Anterior cingulate cortex (tissue), 58 donors: Measurements from ENCODE around the gene CENPC.

Source experiments
- DNase-seq, 58 donors: peaks; one replicate each; lab custom pipeline; 2025; lab: John Stamatoyannopoulos, UW

The CENPC gene, protein sequence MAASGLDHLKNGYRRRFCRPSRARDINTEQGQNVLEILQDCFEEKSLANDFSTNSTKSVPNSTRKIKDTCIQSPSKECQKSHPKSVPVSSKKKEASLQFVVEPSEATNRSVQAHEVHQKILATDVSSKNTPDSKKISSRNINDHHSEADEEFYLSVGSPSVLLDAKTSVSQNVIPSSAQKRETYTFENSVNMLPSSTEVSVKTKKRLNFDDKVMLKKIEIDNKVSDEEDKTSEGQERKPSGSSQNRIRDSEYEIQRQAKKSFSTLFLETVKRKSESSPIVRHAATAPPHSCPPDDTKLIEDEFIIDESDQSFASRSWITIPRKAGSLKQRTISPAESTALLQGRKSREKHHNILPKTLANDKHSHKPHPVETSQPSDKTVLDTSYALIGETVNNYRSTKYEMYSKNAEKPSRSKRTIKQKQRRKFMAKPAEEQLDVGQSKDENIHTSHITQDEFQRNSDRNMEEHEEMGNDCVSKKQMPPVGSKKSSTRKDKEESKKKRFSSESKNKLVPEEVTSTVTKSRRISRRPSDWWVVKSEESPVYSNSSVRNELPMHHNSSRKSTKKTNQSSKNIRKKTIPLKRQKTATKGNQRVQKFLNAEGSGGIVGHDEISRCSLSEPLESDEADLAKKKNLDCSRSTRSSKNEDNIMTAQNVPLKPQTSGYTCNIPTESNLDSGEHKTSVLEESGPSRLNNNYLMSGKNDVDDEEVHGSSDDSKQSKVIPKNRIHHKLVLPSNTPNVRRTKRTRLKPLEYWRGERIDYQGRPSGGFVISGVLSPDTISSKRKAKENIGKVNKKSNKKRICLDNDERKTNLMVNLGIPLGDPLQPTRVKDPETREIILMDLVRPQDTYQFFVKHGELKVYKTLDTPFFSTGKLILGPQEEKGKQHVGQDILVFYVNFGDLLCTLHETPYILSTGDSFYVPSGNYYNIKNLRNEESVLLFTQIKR

DNA sequence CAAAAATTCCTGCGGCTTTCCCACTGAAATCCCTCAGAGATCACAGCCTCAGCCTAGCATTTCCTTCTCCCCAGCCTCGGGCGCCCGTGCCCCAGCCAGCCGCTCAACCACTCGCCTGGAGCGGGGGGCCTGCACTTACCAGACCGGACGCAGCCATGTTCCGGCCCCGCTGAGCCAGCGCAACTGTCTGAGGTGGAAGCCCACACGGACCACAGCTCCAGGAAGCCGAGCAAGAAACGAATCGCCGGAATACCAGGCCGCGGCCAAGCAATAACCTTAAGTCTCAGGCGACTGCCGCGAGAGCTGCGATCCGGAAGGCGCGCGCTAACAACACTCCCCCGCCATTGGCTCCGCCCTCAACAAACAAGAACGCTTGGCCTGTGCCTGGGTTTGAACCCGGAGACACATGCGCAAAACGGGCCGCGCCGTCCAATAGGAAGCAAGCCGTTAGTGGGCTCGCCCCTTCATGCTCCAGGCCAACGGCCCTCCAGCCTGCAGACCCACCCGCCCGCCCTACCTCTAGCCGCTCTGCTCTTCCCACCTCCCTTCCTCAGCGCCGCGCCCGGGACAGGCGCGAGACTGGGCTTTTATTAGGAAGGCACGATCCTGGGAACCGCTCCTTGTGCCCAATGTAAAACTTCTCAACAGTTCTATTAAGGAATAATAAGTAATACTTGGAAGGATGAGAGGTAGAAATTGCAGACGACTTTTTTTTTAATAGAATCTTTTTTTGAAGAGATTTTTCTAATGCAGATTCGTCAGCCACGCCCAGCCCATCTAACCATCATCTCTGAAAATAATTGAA lies at the start of gene CENPC:
TSS of gene CENPC (minus strand) at position 305 of the 805 bp plus-strand sequence. CDS start at position 157, 148 bp downstream.
- DNase-seq, result peak; percentile 60 to 98 (median 92)

DNA sequence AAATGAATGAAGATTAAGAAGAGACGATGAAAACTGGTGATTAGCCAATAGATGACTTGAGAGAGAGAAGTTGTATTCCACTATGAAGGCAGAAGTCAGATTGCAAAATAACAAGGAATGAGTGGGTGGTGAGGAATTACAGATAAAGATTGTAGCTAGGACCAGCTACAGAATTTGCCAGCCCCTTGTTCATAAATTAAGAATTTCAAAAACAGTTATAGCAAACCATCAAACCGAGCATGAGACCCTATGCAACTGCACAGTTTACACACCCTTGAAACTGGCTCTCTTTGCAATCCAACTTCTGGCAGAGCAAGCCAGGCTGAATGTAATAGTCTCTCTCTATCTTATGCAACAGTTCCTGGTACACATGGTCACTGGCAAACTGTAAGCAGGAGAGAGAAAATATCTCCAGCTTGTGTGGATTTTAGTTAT lies 48.5 kb upstream of the CENPC start:
- peak in 3 of 58 donors; percentile 1 to 21 (median 17) for DNase-seq

DNA sequence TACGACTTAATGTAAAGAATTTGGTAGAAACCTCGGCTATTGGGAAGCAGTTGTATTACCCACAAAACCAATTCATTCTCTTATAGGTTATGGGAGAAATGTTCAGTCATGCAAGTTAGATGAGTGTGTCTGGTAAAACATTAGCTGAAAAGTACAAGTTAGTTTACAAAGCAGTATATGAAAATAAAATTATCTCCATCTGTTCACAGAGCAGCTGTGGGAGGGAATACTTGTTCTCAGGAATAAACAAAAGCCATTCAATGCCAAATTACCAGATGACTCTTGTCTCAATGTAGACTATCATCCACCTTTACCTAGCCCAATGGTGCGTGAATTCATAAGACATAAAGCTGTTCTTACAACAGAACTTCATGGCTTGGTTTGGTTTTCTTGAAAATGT lies 41.9 kb upstream of the CENPC start:
- DNase-seq, result no peak

DNA sequence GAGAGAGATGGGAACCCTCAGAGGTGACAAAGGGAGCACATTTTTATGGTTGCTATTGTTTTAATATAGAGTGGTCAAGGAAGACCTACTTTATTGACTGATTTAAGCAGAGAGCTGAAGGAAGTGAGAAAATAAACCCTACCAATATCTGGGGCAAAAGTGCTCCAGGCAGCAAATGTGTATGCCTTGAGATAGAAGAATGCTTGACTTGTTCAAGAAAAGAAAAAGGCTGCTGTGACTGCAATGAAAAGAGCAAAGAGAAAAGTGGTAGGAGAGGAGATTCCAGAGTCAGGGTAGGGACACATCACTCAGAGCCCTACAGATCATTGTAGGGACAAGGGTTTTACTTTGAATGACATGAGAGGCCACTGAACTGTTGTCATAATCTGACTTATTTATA lies 39.2 kb upstream of the CENPC start:
- no peak for DNase-seq

DNA sequence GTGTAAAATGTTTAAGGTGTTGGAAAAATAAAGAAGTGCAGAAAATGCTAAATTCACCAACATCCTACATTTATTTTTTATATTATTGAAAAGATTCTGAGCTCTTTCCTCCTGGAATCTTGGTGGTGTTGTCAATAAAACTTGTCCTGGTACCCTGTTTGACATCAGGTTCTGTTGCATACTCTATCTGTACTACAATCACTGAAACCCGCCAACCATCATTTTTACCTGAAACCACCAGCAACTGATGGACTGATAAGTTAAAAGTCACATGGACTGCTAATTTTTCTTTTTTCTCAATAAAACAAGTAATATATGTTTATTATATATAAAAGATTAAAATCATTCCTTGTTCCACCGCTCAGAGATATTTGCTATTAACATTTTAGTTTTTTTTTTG lies 36.6 kb upstream of the CENPC start:
- DNase-seq, result no peak

DNA sequence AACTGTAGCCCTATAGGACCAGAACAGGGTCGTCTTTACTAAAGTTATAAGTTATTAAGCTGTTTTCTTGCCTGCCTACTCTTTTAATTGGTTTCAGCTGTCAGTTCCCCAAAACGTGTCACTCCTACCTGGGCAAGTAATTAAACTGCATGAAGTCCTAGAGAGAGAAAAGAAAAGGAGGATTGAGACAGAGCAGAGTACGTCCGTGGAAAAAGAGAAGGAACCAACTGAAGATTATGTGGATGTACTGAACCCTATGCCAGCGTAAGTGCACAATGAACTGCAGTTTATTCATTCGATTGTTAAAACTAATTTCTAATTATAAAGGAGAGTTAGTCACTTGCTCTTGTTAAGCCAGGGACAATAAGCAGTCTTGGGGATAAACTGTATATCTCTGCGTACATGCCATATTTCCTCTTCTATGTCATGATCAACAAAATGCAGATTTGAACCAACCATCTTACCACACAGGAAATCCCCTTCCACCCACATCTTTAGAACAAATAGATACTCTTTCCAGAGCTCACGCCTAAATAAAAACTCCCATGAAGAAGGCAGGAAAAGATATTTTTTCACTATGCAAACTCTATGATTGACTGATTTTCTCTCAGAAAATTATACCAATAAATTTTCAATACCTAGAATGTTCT lies 36.0 kb upstream of the CENPC start:
- DNase-seq, result no peak

DNA sequence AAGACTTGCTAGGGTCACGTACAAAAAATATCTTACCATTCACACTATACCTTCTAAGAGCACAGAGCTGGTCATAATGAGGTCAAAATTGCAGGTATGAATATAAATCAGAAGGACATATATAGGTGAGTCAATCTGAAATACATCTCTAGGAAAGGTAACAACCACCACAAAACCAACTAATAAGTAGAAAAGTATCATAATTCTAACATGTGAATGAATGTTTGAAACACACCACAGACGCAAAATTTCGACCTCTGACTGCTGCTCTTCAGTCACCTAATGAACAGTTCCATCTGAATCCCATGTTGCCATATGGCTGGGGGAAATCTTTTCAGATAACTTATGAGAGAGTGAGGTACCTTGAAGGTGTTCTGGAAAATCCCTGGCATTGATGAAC lies 35.3 kb upstream of the CENPC start:
- DNase-seq, result no peak

DNA sequence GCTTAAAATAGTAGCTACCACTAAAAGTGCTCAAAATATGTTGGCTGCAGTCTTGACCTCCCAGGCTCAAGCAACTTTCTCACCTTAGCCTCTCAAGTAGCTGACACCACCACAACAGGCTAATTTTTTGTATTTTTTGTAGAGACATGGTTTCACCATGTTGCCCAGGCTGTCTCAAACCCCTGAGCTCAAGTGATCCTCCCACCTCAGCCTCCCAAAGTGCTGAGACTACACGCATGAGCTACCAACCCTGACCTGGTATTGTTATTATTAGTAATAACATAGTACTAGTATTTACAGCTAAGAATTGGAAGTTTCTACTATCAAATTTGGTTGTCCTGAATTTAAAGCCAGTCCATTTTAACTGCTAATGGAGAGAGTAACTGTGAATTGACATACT lies 31.2 kb upstream of the CENPC start:
- no peak for DNase-seq

DNA sequence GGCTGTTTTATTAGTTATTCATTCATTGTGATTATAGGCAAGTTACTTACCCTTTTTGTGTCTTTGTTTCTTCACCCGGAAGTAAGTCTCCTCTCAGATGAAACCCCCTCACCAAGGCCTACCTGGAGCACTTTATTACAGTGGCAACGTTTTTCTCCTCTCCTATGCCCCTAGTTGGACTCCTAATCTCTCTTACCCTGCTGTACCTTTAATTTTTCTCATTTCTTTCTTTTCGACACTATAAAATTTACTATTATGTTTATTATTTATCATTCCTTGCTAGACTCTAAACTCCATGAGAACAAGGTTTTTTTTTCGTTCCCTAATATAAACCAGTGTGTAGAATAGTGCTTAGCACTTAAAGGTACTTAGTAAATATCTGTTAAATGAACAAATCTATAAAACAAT lies 30.8 kb upstream of the CENPC start:
- DNase-seq, result no peak

DNA sequence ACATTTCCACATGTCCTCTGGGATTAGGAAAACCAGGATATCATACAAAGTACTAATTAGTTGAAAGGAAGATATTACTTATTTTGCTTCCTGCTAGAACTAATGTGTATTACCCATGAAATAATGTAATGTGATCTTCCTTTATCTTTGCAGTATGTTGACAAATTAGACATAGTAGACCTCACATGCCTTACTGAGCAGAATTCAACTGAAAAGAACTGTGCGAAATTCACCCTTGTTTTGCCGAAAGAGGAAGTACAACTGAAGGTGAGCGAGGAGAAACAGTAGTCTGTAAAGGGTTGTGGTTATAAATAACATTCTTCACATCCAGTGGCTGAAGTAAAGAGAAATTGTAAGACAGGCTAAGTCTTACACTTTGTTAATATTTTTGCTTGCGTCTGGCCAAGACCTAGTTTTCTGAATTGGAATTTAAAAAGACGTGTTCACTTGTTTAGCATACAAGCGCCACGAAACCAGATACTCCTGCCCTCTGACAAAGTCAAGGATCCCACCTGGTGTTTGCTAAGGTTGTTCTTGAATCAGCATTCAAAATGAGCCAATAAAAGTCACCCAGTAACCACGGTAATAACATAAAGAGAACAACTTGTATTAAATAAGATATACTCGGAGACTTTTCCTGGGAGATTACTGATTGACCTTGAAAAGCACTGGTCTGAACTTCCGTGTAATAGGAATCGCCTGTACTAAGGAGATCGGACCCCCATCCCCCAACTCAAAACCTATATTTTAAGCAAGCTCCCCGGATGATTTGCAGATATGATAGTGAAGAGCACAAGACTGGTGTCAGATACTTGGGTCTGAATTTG lies 30.1 kb upstream of the CENPC start:
- no peak for DNase-seq

DNA sequence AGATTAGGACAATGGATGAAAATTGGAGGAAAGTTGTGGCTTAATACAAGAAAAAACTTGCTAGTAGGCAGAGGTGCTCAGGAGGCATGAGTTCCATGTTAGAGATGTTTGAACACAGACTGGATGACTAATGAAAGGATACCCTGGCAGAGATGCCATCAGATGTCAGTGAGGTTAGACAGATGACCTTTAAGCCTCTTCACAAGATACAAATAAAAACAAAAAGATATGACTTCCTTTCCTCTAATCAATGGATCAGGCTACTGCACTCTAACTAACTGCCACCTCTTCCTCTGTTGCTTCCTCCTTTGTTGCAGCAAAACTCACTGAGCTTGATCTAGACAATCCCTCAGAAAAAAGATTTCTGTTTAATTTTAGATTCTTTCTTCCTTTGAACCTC lies 27.9 kb upstream of the CENPC start:
- no peak for DNase-seq

DNA sequence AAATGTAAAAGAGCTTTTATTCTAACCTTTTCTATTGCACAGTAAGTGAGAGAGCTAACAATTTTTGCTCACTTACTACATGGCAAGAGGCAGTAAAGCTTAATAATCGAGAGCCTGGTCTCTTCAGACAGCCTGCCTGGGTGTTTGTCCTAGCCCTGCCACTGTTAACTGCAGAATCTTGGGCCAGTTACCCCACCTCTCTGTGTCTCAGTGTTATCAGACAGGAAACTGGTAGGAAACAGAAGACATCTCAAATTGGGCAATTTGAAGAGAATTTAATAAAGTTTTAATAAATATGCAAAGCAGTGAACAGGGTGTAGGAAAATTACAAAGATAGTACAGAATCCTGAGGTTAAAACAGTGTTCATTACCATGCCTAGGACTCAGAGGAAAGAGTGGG lies 26.7 kb upstream of the CENPC start:
- no peak for DNase-seq

DNA sequence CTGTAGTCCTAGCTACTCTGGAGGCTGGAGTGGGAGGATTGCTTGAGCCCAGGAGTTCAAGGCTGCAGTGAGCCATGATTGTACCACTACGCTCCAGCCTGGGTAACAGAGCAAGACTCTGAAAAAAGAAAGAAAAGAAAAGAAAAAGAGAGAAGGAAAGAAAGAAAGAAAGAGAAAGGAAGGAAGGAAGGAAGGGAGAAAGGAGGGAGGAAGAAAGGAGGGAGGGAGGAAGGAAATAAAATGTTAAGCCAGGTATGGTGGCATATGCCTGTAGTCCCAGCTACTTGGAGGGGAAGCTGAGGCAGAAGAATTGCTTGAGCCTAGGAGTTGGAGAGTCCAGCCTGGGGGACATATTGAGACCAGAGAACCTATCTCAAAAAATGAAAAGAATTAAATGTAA lies 25.2 kb upstream of the CENPC start:
- DNase-seq, result no peak

DNA sequence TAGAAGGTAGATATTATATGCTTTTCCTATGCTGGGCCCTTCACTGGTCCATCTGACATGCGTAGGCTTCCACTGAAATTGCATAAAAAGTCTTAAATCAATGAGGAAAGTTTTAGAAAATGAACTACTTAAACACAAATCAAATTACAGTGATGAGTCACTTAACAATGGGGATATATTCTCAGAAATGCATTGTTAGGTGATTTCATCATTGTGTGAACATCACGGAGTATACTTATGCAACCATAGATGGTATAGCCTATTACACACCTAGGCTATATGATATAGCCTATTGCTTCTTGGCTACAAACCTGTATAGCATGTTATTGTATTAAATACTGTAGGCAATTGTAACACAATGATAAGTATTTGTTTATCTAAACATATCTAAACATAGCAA lies 23.5 kb upstream of the CENPC start:
- DNase-seq, result no peak

DNA sequence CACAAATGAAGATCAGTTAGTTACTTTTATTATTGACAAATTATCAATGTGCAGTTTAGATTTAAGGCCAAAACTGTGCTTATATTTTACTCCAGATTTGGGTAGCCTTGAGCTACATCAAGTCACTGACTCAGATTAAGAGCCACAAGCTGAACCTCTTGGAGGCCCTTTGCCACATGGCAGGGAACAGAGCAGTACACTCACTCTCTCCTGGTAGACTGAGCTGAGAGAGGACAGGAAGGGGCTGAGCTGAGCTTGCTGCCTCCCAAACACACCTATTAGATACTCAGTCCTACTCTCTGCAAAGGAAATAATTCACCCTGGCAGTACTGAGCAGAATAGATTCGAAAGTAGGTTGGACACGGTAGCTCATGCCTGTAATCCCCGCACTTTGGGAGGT lies 21.0 kb upstream of the CENPC start:
- DNase-seq, result no peak

DNA sequence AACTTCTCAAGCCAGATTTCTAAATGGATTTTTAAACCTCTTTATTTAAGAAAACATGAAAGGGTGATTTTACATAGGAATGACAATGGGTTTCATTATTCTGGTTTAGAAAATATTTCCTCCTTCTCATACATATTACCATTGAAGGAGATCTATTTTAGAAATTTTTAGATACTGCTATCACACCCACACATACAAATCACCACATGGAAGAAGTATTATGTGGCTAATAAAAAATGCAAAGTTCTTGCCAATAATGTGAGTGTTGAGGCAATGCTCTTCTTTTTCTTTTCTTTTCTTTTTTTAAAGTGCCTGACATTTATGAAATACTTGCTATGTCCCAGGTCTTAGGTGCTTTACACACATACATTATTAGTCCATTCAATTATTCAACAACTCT lies 20.0 kb upstream of the CENPC start:
- no peak for DNase-seq

DNA sequence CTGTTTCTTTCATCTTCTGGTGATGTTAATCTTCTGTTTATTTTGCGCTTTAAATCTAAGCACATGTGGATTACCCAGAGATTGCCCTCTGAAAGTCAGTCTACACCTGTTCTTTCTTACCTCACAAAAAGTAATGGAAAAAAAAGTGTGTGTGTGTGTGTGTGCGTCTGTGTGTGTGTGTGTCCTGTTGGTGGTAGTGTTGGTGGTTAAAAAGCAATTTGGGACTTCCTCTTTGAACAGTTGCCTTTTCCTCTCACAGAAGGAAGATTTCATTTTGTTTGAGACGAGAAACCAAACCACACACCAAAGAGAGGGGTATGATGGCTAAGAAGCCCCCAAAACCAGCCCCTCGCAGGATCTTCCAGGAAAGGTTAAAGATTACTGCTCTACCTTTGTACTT lies 13.2 kb upstream of the CENPC start, which contains the start of gene STAP1:
TSS of gene STAP1 (plus strand) at position 235 of the 400 bp plus-strand sequence. CDS start at position 318, 83 bp downstream.
- DNase-seq, result no peak

DNA sequence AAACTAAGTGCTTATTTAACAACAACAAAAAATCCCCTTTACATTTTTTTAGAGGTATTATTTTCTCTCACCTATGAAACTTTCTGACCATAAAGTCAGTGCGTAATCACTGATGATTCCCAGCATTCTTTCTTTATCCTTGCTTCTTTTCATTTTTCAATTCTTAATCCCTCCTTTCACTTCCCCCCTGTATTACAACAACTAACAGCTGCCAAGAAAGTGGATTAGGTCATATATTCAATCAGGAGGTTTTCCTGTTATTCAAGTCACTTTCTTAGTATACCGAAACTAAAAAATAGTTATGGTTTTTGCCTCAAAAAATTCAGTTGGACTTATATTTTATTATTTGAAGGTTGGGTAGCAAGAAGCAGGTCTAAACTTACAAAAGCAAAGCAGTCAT lies 11.1 kb upstream of the CENPC start:
- DNase-seq, result no peak

DNA sequence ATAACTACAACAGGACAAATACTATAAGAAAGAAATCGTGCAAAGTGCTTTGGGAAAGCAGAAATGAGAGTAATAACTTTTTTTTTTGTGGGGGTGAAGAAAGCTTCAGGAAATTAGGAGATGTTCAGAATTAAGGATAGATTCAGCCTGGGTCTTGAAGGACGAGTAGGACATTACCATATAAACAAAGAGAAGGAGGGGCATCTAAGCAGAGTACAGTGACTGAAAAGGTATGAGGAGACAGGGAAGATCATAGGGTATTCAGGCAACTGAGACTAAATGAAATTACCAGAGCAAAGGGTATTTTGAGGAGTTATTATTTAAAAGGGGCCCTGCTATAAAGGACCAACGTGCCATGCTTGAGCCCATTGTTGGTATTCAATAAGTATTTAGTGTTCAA lies 10.1 kb upstream of the CENPC start:
- no peak for DNase-seq
